Ascending aorta (tissue), 2 donors: ENCODE measurements around the gene ZNHIT1. TPM values are rescaled to one million over a fixed set of nuclear protein-coding genes. Genes with fewer than 3 reads are reported as not detected.

Source experiments
- DNase-seq, 2 donors: peaks; one replicate each; pipeline ENCODE4 v3.0.0-alpha.2; 2019; ENCODE audit warnings: low spot score in 2 of 2
- H3K27ac ChIP-seq, 2 donors: fragments of 200-600 bp; sonication (generic); one replicate each; pipeline ENCODE4 v1.5.1; 2016 to 2017; ENCODE audit warnings: mild to moderate bottlenecking in 1 of 2
- H3K27me3 ChIP-seq: fragments of 200-600 bp; sonication (generic); one replicate; pipeline ENCODE4 v1.5.1; 2017
- H3K36me3 ChIP-seq, 2 donors: fragments of 200-600 bp; sonication (generic); one replicate each; pipeline ENCODE4 v1.5.1; 2016
- H3K4me1 ChIP-seq, 2 donors: fragments of 200-600 bp; sonication (generic); one replicate each; pipeline ENCODE4 v1.5.1; 2016 to 2017; ENCODE audit warnings: mild to moderate bottlenecking in 1 of 2
- H3K4me3 ChIP-seq, 2 donors: fragments of 200-600 bp; sonication (generic); one replicate each; pipeline ENCODE4 v1.5.1; 2016 to 2017; ENCODE audit warnings: mild to moderate bottlenecking in 1 of 2
- H3K9me3 ChIP-seq, 2 donors: fragments of 200-600 bp; sonication (generic); one replicate each; pipeline ENCODE4 v1.5.1; 2016
- intact Hi-C: fragments of 100-400 bp; cut with DNase I; formaldehyde crosslinking; loops from one replicate; pipeline ENCODE4 v1.15.1; 2023
- total RNA-seq: library from RNA; depleted of rRNA; stranded (reverse); fragments of >200 nt; gene quantifications from one replicate; pipeline ENCODE4 v1.1.0, GENCODE V29; 2016
- TF ChIP-seq, protein P1 (sequence below), 3 experiments: fragments of 200-600 bp in 2 of 3; fragments of 450-650 bp in 1 of 3; sonication (generic) in 2 of 3; IDR thresholded peaks; one replicate each; pipeline ENCODE4 v1.5.1; 2016 to 2019; ENCODE audit warnings: antibody characterized with exemption in 3 of 3, mild to moderate bottlenecking in 1 of 3, moderate library complexity in 1 of 3

ZNHIT1 gene
- total RNA-seq, 1 donor from 2014 or later = 87.9 TPM

DNA sequence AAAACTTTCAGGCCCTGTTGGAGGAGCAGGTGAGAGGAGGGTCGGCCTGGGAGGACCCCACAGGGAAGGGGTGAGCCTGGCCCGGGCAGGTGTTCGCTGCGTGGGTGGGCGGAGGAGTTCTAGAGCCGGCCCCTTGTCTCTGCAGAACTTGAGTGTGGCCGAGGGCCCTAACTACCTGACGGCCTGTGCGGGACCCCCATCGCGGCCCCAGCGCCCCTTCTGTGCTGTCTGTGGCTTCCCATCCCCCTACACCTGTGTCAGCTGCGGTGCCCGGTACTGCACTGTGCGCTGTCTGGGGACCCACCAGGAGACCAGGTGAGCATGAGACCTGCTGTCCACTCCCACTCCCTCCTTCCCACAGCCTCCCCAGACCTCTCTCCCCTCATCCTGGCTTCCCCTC is 5.6 kb downstream of the ZNHIT1 start:
- Histone ChIP-seq H3K27ac (no peak overlapping the region), H3K4me3 (no peak overlapping the region), H3K9me3 (no peaks in the 10 kb centered on the region), H3K4me1 (peaks cover 4 to 7% of the 10 kb centered on the region in 2 donors), H3K36me3 (peaks cover 35 to 51% of the 10 kb centered on the region in 2 donors), H3K27me3 (no peaks in the 10 kb centered on the region)
- DNase-seq = no peak
- intact Hi-C loops = no loop called here
- TF ChIP-seq, protein P1, sequence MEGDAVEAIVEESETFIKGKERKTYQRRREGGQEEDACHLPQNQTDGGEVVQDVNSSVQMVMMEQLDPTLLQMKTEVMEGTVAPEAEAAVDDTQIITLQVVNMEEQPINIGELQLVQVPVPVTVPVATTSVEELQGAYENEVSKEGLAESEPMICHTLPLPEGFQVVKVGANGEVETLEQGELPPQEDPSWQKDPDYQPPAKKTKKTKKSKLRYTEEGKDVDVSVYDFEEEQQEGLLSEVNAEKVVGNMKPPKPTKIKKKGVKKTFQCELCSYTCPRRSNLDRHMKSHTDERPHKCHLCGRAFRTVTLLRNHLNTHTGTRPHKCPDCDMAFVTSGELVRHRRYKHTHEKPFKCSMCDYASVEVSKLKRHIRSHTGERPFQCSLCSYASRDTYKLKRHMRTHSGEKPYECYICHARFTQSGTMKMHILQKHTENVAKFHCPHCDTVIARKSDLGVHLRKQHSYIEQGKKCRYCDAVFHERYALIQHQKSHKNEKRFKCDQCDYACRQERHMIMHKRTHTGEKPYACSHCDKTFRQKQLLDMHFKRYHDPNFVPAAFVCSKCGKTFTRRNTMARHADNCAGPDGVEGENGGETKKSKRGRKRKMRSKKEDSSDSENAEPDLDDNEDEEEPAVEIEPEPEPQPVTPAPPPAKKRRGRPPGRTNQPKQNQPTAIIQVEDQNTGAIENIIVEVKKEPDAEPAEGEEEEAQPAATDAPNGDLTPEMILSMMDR (IDR thresholded peaks at IDR 0.05) = no peak

DNA sequence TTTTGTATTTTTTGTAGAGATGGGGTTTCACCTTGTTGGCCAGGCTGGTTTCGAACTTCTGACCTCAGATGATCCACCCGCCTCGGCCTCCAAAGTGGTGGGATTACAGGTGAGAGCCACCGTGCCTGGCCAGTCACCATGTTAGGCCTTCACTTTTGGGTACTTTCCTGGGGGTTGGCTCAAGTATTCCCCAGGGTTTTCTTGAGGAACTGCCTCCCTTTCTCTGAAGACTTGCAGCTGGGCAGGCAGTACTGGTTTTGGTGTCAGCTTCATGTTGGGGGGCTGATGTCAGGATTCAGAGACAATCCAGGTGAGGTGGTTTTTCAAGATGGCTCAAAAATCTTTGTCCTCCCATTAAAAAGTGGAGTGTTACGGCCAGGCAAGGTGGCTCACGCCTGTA is 7.7 kb downstream of the ZNHIT1 start:
- Histone ChIP-seq H3K36me3 (peaks cover 47 to 59% of the 10 kb centered on the region in 2 donors), H3K4me3 (no peak overlapping the region), H3K27me3 (no peaks in the 10 kb centered on the region), H3K27ac (no peak overlapping the region), H3K4me1 (no peaks in the 10 kb centered on the region), H3K9me3 (no peaks in the 10 kb centered on the region)
- TF ChIP-seq, protein P1 (IDR thresholded peaks at IDR 0.05) = no peak
- intact Hi-C loops = no loop called here
- no peak for DNase-seq

DNA sequence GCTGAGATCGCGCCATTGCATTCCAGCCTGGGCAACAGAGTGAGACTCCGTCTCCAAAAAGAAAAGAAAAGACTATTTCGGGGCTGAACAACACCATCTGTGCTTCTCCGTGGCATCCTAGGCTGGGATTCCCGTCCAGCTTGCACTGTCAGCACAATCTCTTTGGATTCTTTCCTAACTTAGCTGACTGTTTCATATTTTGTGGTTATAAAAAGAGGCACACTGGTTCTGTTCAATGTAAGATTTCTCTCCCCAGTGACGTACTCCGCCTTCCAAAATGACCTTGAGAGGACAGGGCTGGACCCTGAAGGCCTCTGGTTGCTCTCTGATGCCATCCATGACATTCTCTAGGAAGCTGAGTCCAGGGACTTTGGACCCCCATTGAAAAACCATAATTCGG is 8.8 kb downstream of the ZNHIT1 start:
- TF ChIP-seq, protein P1 (IDR thresholded peaks at IDR 0.05) = no peak
- intact Hi-C loops = no loop called here
- no peak overlapping the region for H3K4me3 ChIP-seq
- H3K9me3 ChIP-seq = no peaks in the 10 kb centered on the region
- H3K27me3 ChIP-seq = no peaks in the 10 kb centered on the region
- H3K4me1 ChIP-seq = no peaks in the 10 kb centered on the region
- no peak overlapping the region for H3K27ac ChIP-seq
- DNase-seq = no peak
- H3K36me3 ChIP-seq = peaks cover 47 to 59% of the 10 kb centered on the region in 2 donors

DNA sequence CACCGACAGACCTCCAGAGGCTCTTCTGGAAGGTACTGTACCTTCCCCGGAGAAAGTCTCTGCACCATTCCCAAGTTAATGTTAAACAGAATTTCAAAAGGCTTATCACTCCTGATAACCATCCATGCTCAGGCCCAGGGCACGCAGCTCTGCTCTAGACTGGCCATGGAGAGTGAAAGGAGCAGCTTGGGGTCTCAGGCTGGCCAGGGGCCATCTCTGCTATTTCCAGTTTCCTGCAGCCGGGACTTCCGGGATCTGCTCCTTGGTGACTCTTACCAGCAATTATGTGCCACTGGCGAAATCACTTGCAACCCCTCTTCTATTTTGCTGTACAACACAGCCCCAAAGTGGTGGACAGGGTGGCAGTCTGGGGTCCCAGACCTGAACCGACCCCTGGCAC is 13.7 kb downstream of the ZNHIT1 start:
- no peaks in the 10 kb centered on the region for H3K27me3 ChIP-seq
- TF ChIP-seq, protein P1 (IDR thresholded peaks at IDR 0.05) = no peak
- no peak overlapping the region for H3K27ac ChIP-seq
- intact Hi-C loops = no loop called here
- H3K9me3 ChIP-seq = no peaks in the 10 kb centered on the region
- H3K36me3 ChIP-seq = peaks cover 19 to 28% of the 10 kb centered on the region in 2 donors
- DNase-seq = no peak
- no peak overlapping the region for H3K4me3 ChIP-seq
- no peaks in the 10 kb centered on the region for H3K4me1 ChIP-seq

DNA sequence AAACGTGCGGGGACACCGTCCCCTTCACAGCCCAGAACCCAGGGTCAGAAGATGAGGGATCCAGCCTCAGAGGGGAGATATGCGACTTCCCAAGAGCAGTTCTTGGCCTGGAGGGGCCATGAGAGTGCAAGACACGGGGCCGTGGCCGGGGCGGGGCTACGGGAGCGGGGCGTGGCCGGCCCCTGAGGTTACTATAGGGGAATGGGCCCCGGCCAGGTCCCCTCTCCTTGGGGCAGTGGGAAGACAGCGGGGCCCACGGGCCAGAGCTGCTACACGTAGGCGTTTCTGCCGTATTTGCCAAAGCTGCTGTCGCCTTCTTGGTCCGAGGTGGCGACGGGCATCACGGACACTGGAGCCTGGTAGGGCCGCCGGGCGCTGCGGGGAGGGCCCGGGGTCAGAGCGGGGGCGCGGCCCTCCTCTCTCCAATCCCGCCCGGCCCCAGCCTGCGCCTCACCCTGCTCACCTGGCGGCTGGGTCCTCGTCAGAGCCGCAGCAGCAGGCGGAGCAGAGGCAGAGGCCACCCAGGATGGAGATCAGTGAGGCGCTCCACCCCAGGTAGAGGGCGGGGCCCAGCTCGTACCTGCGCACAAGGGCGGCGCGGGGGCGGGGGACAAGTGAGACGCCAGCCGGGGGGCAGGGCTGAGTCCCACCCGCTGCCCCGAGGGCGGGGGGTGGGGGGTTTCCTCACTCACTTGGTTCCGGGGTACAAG is 14.3 kb downstream of the ZNHIT1 start:
- no peaks in the 10 kb centered on the region for H3K27me3 ChIP-seq
- H3K4me3 ChIP-seq = peak overlapping the region in 1 of 2 donors; percentile 26
- intact Hi-C loops = no loop called here
- no peak overlapping the region for H3K27ac ChIP-seq
- H3K36me3 ChIP-seq = peaks cover 13 to 28% of the 10 kb centered on the region in 2 donors
- TF ChIP-seq, protein P1 (IDR thresholded peaks at IDR 0.05) = no peak
- H3K9me3 ChIP-seq = no peaks in the 10 kb centered on the region
- peaks cover 0 to 3% of the 10 kb centered on the region in 2 donors for H3K4me1 ChIP-seq
- DNase-seq = no peak
